ENCODE data around the gene AMTN. TPM values are rescaled to one million over a fixed set of nuclear protein-coding genes. Genes with fewer than 3 reads are reported as not detected.

The AMTN gene
- polyA plus RNA-seq, 10 donors: not detected

DNA sequence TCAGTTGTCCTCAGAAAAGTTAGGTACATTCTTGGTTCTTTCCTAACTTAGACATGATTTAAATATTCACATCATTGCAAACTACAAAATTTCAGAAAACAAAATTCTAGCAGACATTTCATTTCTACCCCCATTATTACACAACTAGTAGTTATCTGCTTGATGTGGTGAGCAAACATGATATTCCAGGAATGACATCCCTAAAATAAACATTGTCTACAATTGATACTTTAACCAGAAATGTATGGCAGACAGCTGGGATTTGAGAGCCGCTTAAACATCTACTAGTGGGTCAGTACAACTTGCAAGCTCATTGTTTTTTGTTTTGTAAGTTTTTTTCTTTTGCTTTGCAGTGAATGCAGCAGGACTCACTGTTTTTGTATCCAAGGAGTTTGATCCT, 41.6 kb downstream of the AMTN start:
- no peak for DNase-seq

DNA sequence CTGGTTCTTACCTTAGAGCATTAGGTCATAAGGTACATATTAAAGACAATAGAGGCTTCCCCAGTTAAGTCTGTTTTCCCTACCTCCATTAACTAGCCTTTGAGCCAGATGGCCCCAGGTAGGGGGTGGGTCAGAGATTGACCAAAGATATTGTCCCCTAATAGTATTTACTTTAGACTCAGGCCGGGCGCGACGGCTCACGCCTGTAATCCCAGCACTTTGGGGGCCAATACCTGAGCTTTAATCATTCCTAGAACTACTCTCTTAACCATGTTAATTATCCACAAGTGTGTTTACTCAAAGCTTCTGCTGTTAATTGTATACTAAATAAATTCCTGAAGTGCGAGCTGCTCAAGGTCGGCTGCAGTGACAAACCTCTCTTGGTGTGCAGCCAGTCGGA, 45.7 kb downstream of the AMTN start:
- no peak for DNase-seq

DNA sequence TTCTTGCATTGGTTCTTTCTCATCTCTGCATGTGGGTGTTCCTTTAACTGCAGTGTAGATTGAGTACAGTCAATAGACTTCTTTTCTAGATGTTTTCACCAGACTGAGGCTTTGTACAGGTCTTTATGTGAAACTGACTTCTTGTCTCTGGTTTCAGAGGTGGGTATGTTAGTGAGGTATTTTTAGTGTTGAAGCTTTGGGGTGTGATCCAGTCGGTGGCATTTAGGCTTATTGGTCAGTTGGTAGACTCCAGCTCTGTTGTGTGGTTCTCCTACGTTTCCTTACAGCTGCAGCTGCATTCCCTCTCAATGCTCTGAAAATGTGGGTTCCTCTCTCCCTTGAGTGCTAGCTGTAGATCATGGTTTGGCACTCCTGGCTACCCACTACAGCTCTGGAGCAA, 52.4 kb downstream of the AMTN start:
- no peak for DNase-seq

DNA sequence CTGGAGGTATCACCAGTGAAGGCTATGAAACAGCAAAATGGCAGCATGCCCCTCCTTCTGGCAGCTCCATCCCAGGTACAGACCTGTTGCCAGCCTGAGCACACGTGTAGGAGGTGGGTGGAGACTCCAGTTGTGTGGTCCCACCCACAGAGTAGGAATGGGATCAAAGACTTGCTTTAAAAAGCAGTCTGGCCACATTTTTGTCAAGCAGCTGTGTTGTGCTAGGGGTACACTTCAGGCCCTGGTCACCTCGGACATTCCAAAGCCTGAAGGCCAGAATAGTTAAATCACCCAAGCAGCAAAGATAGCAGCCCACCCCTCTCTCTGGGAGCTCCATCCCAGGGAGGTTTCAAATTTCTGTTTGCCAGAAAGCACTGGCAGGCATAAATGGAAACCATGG, 53.4 kb downstream of the AMTN start:
- no peak for DNase-seq

DNA sequence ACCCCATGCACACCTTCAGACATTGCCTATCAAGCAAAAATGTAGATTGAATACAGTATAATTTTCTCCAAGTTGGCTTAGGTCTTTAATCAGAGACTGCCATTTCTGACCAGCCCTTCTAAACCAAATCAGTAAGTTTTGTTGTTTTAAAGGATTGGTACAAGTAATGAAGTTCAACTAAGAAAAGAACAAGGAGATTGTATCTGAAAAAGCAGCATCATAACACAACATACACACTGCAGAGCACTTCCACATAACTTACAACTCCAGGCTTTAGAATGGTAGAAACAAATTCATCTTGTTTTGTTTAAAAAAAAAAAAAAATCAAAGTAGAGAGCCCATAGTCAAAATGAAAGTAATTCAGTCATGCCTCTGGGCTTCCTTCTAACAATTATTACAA, 57.6 kb downstream of the AMTN start:
- DNase-seq: no peak

DNA sequence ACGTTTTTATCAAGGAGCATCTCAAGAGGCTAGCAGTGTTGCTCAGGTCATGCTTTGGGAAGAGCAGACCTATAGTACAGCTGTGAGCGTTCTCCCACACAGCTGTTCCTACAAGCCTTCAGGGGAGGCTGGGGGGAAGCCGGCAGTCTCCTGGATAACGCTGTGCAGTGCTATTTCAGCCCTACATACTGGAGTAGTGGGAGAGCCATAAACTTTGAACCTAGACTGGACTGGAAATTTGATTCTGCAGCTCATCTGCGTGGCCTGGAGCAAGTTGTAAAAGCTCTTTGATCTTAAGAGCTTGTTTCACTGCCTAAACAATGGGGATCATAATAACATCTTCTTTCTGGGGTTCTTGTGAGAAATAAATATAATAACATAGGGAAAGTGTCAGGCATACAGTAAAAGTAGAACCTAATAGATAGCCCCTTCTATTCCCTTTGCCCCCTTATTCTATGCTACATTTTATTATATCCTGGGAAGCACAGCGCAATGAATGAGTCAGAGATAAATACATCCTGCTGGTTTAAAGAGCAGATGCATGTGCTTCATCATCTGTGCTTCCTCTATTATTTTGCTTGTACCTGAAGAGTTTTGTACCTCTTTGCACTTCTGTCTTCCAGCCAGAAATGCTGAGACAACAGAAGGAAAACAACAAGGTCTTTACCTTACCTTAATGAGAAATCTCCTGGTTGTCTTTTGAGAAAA, 59.0 kb downstream of the AMTN start:
- no peak for DNase-seq

DNA sequence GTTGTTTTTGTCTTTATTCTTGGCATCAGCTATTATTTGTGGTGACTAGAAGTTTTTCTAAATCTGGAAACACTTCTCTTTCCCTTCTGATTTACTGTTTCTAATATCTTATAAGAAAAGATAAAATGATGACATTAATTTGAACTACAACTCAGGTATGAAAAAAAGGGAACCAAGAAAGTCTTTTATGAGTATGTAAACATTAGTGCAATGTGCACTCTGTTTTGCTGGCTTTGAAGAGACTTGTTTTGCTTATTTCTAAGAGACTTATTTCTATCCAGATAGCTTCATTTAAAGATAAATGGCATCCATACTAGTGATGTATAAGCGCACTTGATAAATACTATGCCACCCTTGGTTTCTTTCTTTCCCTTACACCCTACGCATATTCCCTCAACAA, 63.6 kb downstream of the AMTN start:
- no peak for DNase-seq

Other genes with a start within 250 kb of the AMTN start
- gene CABS1, start 183.6 kb upstream of the AMTN start, polyA plus RNA-seq (ENCODE audit: insufficient read length in 10 of 10): under 1 TPM in 1 of 10 donors, not detected in 9; 0.14 TPM
- not detected for gene SMR3A, start 157.8 kb upstream of the AMTN start, polyA plus RNA-seq (ENCODE audit: insufficient read length in 10 of 10)
- under 1 TPM in 1 of 10 donors, not detected in 9; 0.22 TPM for gene SMR3B, start 135.4 kb upstream of the AMTN start, polyA plus RNA-seq (ENCODE audit: insufficient read length in 10 of 10)
- not detected for gene OPRPN, start 120.6 kb upstream of the AMTN start, polyA plus RNA-seq (ENCODE audit: insufficient read length in 10 of 10)
- not detected for gene MUC7, start 46.4 kb upstream of the AMTN start, polyA plus RNA-seq (ENCODE audit: insufficient read length in 10 of 10)
- gene AMBN, start 73.7 kb downstream of the AMTN start, polyA plus RNA-seq (ENCODE audit: insufficient read length in 10 of 10): under 1 TPM in 1 of 10 donors, not detected in 9; 0.08 TPM
- gene ENAM, start 110.2 kb downstream of the AMTN start, polyA plus RNA-seq (ENCODE audit: insufficient read length in 10 of 10): 1 to 10 TPM; 1.1 to 3.7 (median 3.1) TPM
- 1 to 10 TPM in 9 of 10 donors, under 1 TPM in 1; 0.92 to 2.4 (median 1.5) TPM for gene JCHAIN, start 147.9 kb downstream of the AMTN start, polyA plus RNA-seq (ENCODE audit: insufficient read length in 10 of 10)
- 10 to 100 TPM; 19.9 to 28.7 (median 22.6) TPM for gene UTP3, start 170.0 kb downstream of the AMTN start, polyA plus RNA-seq (ENCODE audit: insufficient read length in 10 of 10)
- 100 to 1,000 TPM in 4 of 10 donors, 10 to 100 TPM in 6; 41.9 to 119 (median 66.0) TPM for gene RUFY3, start 203.4 kb downstream of the AMTN start, polyA plus RNA-seq (ENCODE audit: insufficient read length in 10 of 10)

Data from muscle of back (tissue), 11 donors.